ENCODE data around the gene CGGBP1. TPM values are rescaled to one million over a fixed set of nuclear protein-coding genes. Genes with fewer than 3 reads are reported as not detected.

Gene CGGBP1
- total RNA-seq, 2 experiments from 2014 or later = 81.1 to 83.5 TPM

Other genes with a start within 250 kb of the CGGBP1 start
- gene ZNF654, start 250 bp upstream of the CGGBP1 start, total RNA-seq = 10 to 100 TPM; 14.5 to 17.4 TPM
- gene C3orf38, start 91.0 kb upstream of the CGGBP1 start, total RNA-seq = 10 to 100 TPM; 21.5 to 22.3 TPM

All from activated CD8-positive, alpha-beta memory T cell treated with anti-CD3 and anti-CD28 coated beads for 36 hours (primary cell).